Aortic smooth muscle cell (primary cell): ENCODE results near the gene ADAMTS5. TPM values are rescaled to one million over a fixed set of nuclear protein-coding genes. Genes with fewer than 3 reads are reported as not detected.

Source experiments
- total RNA-seq: library from RNA; depleted of rRNA; stranded (reverse); fragments of >200 nt; gene quantifications from 2 replicates; pipeline ENCODE4 v1.2.3, GENCODE V29; 2014

Gene ADAMTS5
- total RNA-seq = 2.6 and 7.1 TPM in 2 replicates

GRCh38 chr21:26967062-26967913 is at the start of gene ADAMTS5:
TSS of gene ADAMTS5 (minus strand) at chr21:26967088. CDS start at chr21:26966391, 697 bp downstream.

Other genes with a start within 250 kb of the ADAMTS5 start
- gene ADAMTS1, start 121.7 kb downstream of the ADAMTS5 start, total RNA-seq = 1,477 and 2,026 TPM in 2 replicates